Gastrocnemius medialis (tissue), 4 donors: ENCODE measurements around the gene SEPTIN12.

Source experiments
- POLR2A ChIP-seq, 2 donors: fragments of 450-650 bp; IDR thresholded peaks; one replicate each; pipeline ENCODE4 v1.6.1; 2017; ENCODE audit warnings: antibody characterized with exemption in 2 of 2, mild to moderate bottlenecking in 2 of 2, moderate library complexity in 2 of 2
- TF ChIP-seq, protein P1 (sequence below), 5 experiments: fragments of 450-650 bp in 3 of 5; fragments of 200-600 bp in 2 of 5; sonication (generic) in 2 of 5; IDR thresholded peaks in 4 of 5; conservative IDR thresholded peaks in 1 of 5; 1 replicate in 4 of 5; 2 replicates in 1 of 5; pipeline ENCODE4 v1.5.1; 2016 to 2019; ENCODE audit warnings: antibody characterized with exemption in 5 of 5, mild to moderate bottlenecking in 3 of 5, moderate library complexity in 3 of 5

DNA sequence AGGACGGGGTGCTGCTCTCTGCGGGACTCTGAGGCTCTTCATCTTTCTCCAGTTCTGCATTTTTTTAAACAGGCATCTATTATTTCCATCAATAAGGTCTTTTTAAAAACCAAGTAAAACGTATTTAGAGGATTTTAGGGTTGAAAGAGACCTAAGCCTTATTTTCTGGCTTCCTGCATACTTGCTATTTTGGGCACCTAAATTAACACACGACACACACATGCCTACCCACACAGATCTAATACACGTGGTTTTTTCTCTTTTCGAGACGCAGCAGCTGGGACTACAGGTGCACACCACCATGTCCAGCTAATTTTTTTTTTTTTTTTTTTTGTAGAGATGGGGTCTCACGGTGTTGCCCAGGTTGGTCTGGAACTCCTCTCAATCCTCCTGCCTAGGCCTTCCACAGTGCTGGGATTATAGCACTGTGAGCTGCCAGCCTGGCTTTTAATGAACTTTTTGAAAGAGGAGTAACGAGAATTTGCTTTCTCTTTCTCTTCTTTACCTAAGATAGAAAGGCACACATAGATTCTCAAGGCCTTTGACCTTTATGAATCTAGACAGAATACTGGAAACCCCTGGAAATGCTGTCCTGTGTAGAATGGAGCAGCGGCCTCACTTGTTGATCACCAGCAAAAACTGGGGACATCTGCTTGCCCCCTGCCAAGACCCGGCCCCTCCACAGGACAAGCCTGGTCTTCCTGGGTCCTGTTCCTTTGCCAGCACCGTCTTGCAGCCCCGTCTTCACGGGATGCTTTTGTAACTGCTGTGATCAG is 40.1 kb downstream of the SEPTIN12 start:
- TF ChIP-seq POLR2A (IDR thresholded peaks at IDR 0.05) = no peak
- TF ChIP-seq, protein P1, sequence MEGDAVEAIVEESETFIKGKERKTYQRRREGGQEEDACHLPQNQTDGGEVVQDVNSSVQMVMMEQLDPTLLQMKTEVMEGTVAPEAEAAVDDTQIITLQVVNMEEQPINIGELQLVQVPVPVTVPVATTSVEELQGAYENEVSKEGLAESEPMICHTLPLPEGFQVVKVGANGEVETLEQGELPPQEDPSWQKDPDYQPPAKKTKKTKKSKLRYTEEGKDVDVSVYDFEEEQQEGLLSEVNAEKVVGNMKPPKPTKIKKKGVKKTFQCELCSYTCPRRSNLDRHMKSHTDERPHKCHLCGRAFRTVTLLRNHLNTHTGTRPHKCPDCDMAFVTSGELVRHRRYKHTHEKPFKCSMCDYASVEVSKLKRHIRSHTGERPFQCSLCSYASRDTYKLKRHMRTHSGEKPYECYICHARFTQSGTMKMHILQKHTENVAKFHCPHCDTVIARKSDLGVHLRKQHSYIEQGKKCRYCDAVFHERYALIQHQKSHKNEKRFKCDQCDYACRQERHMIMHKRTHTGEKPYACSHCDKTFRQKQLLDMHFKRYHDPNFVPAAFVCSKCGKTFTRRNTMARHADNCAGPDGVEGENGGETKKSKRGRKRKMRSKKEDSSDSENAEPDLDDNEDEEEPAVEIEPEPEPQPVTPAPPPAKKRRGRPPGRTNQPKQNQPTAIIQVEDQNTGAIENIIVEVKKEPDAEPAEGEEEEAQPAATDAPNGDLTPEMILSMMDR (IDR thresholded peaks at IDR 0.05 in 4 of 5, conservative IDR thresholded peaks at IDR 0.05 in 1 of 5) = no peak
